ENCODE results near the gene FILIP1.
A peak's percentile ranks its signal among the peaks of the same experiment; 100 is the strongest.

FILIP1 gene

GRCh38 chr6:75249837-75250236, 243.8 kb downstream of the FILIP1 start:
- Histone ChIP-seq H3K27me3 (no peaks in the 10 kb centered on the region), H3K27ac (no peak overlapping the region), H3K4me1 (no peaks in the 10 kb centered on the region), H3K4me3 (no peak overlapping the region), H3K9ac (no peak overlapping the region), H3K4me2 (no peak overlapping the region), H3K36me3 (peaks cover 14% of the 10 kb centered on the region), H4K20me1 (no peaks in the 10 kb centered on the region; the same call in 1 of the 2 replicates), H3K9me3 (no peaks in the 10 kb centered on the region)
- no peak for TF ChIP-seq Cebpa-rat (IDR thresholded peaks at IDR 0.05)

- peaks cover 5% of the 10 kb centered on the region; the same call in 1 of the 2 replicates for H3K36me3 ChIP-seq
- H3K27ac ChIP-seq = no peak overlapping the region
- H4K20me1 ChIP-seq = no peaks in the 10 kb centered on the region
- H3K27me3 ChIP-seq = no peaks in the 10 kb centered on the region
- H3K4me1 ChIP-seq = peaks cover 17% of the 10 kb centered on the region; the same call in 1 of the 2 replicates
- H3K4me2 ChIP-seq = no peak overlapping the region
- TF ChIP-seq Cebpa-rat (IDR thresholded peaks at IDR 0.05) = no peak
- no peak overlapping the region for H3K9ac ChIP-seq
- H3K4me3 ChIP-seq = no peak overlapping the region
- H3K9me3 ChIP-seq = no peaks in the 10 kb centered on the region
Observed at GRCh38 chr6:75246386-75246785, 247.2 kb downstream of the FILIP1 start.

- Histone ChIP-seq H3K9me3 (no peaks in the 10 kb centered on the region), H3K27me3 (no peaks in the 10 kb centered on the region), H3K9ac (peak overlapping the region; percentile 89), H3K36me3 (peaks cover 21% of the 10 kb centered on the region), H3K4me3 (peak overlapping the region; percentile 88), H3K27ac (peak overlapping the region; percentile 93), H3K4me1 (peaks cover 18% of the 10 kb centered on the region; the same call in 1 of the 2 replicates), H4K20me1 (no peaks in the 10 kb centered on the region; the same call in none of the 2 replicates), H3K4me2 (peak overlapping the region; percentile 70)
- TF ChIP-seq Cebpa-rat (IDR thresholded peaks at IDR 0.05) = no peak
Observed at GRCh38 chr6:75244063-75244584, 249.5 kb downstream of the FILIP1 start.

GRCh38 chr6:75243333-75244062, 250.1 kb downstream of the FILIP1 start, which contains the start of gene COX7A2:
Gene COX7A2 (minus strand): TSS chr6:75243801. CDS start chr6:75243734, 67 bp downstream.
- peaks cover 18% of the 10 kb centered on the region; the same call in 1 of the 2 replicates for H3K4me1 ChIP-seq
- peak within 1 kb of the TSS; percentile 93 for H3K27ac ChIP-seq
- no peaks in the 10 kb centered on the region for H3K9me3 ChIP-seq
- H3K4me3 ChIP-seq = peak within 1 kb of the TSS; percentile 88
- H3K4me2 ChIP-seq = peak within 1 kb of the TSS; percentile 70
- no peaks in the 10 kb centered on the region for H3K27me3 ChIP-seq
- no peaks in the 10 kb centered on the region; the same call in none of the 2 replicates for H4K20me1 ChIP-seq
- peaks cover 26% of the 10 kb centered on the region for H3K36me3 ChIP-seq
- TF ChIP-seq Cebpa-rat (IDR thresholded peaks at IDR 0.05) = no peak
- peak within 1 kb of the TSS; percentile 89 for H3K9ac ChIP-seq
